Activated T-helper 17 cell treated with anti-CD3 and anti-CD28 coated beads, Interleukin-2, amount 50 U/mL, for 72 hours (primary cell): Measurements from ENCODE around the gene DVL2. TPM values are rescaled to one million over a fixed set of nuclear protein-coding genes. Genes with fewer than 3 reads are reported as not detected.

Source experiments
- ATAC-seq: fragments of 150-1000 bp; cut with Tn5 transposase; replicated peaks from 2 replicates; pipeline ENCODE4 v1.10.0; 2021; ENCODE audit warnings: mild to moderate bottlenecking, moderate library complexity
- H3K27ac Mint-ChIP-seq: one replicate; pipeline ENCODE4 v1.8.0; 2022; ENCODE audit warnings: mixed read lengths
- H3K27me3 Mint-ChIP-seq: one replicate; pipeline ENCODE4 v1.8.0; 2022; ENCODE audit warnings: mixed read lengths
- H3K36me3 Mint-ChIP-seq: one replicate; pipeline ENCODE4 v1.8.0; 2022; ENCODE audit warnings: low read depth, mild to moderate bottlenecking, mixed read lengths
- H3K4me1 Mint-ChIP-seq: one replicate; pipeline ENCODE4 v1.8.0; 2022; ENCODE audit warnings: mixed read lengths
- H3K4me3 Mint-ChIP-seq: one replicate; pipeline ENCODE4 v1.8.0; 2022; ENCODE audit warnings: mild to moderate bottlenecking, mixed read lengths
- H3K9me3 Mint-ChIP-seq: one replicate; pipeline ENCODE4 v1.8.0; 2022; ENCODE audit warnings: mixed read lengths
- total RNA-seq, 2 donors: library from RNA; stranded (reverse); gene quantifications; one replicate each; pipeline ENCODE4 v1.2.3, GENCODE V29; 2022

Gene DVL2
- total RNA-seq, 2 donors from 2014 or later = 49.1 to 77.5 TPM

- Mint-ChIP-seq H3K4me1 (peaks cover 35% of the 10 kb centered on the region), H3K36me3 (peaks cover 6% of the 10 kb centered on the region), H3K27ac (peak overlapping the region; percentile 91), H3K9me3 (no peaks in the 10 kb centered on the region), H3K27me3 (peaks cover 4% of the 10 kb centered on the region), H3K4me3 (peak overlapping the region; percentile 93)
- peak; percentile 11 for ATAC-seq
Measured at GRCh38 chr17:7213895-7214299, 20.4 kb downstream of the DVL2 start.

- Mint-ChIP-seq H3K4me3 (no peak overlapping the region), H3K27ac (no peak overlapping the region), H3K27me3 (peaks cover 4% of the 10 kb centered on the region), H3K4me1 (peaks cover 32% of the 10 kb centered on the region), H3K9me3 (no peaks in the 10 kb centered on the region), H3K36me3 (peaks cover 6% of the 10 kb centered on the region)
- no peak for ATAC-seq
Measured at GRCh38 chr17:7211491-7212273, 22.6 kb downstream of the DVL2 start.

DNA sequence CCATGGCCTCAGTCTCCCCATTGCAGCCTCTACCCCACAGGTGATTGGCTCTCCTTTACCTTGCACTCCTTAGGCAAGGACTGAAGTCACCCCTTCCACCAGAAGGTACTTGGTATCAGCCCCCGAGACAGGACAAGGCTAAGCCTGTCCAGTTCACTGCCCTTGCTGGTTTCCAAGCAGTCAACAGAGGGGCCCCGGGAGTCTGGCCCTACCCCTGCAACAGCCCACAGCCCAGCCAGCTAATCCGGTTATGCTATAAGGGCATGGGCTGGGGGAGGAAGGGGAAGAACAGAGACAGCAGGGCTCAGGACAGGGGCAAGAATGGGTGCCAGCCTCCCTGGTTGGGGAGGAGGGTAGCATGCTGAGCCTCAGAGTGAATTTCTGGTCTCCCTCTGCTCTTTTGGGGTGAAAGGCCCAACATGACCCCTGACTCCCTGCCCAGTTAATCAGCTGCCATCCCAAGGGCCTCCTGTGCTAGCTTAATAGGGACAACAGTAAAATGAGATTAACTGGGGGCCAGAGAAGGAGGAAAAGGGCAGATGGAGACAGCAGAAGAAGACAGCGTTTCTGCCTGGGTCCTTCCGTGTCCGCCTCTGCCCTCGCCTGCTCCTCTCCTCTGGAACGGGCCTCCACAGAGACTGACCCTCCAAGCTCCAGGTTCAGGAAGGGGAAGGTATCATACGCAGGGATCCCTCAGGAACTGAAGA lies 25.4 kb downstream of the DVL2 start:
- Mint-ChIP-seq H3K9me3 (no peaks in the 10 kb centered on the region), H3K36me3 (no peaks in the 10 kb centered on the region), H3K4me1 (peaks cover 34% of the 10 kb centered on the region), H3K4me3 (no peak overlapping the region), H3K27ac (no peak overlapping the region), H3K27me3 (peaks cover 4% of the 10 kb centered on the region)
- ATAC-seq = no peak

- Mint-ChIP-seq H3K4me1 (peaks cover 27% of the 10 kb centered on the region), H3K4me3 (no peak overlapping the region), H3K9me3 (no peaks in the 10 kb centered on the region), H3K27me3 (peaks cover 4% of the 10 kb centered on the region), H3K36me3 (no peaks in the 10 kb centered on the region), H3K27ac (no peak overlapping the region)
- no peak for ATAC-seq
Measured at GRCh38 chr17:7208027-7208571, 26.2 kb downstream of the DVL2 start.

DNA sequence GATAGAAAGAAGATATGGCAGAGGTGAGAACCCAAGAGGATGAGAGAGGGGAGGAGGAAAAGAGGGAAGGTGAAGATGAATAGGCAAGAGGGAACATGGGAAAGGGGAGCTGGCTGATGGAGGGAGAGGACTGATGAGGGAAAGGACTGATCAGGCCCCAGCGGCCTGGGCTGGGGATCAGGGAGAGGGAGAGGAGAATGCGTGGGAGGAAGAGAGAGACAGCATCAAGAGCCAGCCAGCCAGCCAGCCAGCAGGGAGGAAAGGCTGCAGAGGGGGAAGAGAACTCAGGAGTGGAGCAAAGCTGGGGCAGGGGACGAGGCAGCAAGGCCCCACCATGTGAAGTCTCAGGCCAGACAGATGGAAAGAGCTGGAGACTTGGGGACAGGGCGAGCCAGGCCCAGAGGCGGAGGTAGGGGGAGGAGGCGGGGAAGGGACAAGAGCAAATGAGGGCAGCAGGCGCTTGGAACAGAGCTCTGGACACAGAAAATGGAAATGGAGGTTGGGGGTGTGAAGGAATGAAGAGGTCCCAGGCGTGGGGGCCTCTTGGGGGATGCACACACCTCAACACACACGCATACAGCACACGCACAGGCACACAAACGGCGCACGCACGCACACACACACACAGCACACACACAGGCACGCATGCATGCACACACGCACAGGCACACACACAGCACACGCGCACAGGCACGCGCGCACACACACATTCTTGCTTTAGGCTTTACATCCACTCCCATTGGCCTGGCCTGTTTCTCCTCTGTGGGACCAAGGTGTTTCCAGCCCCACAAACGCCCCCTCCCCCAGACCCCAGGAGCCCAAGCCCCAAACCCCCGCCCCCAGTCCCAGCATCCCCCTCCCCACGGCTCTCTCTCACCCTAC lies 27.0 kb downstream of the DVL2 start:
- no peaks in the 10 kb centered on the region for H3K9me3 Mint-ChIP-seq
- peaks cover 4% of the 10 kb centered on the region for H3K27me3 Mint-ChIP-seq
- H3K4me1 Mint-ChIP-seq = peaks cover 27% of the 10 kb centered on the region
- H3K4me3 Mint-ChIP-seq = no peak overlapping the region
- no peaks in the 10 kb centered on the region for H3K36me3 Mint-ChIP-seq
- no peak for ATAC-seq
- H3K27ac Mint-ChIP-seq = peak overlapping the region; percentile 44

DNA sequence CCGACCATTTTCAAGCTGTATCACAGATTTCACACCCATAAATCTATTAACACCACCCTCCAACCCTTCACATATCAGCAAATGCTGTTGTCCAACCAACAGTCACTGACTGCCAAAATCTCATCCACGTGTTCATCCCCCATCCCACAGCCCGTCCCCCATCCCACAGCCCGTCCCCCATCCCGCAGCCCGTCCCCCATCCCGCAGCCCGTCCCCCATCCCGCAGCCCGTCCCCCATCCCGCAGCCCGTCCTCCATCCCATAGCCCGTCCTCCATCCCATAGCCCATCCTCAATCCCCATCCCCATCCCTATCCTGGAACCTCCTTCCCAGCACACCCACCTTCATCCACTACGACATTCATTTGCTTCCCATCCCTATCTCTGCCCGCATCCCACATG lies 28.8 kb downstream of the DVL2 start:
- H3K9me3 Mint-ChIP-seq = no peaks in the 10 kb centered on the region
- peaks cover 27% of the 10 kb centered on the region for H3K4me1 Mint-ChIP-seq
- no peaks in the 10 kb centered on the region for H3K27me3 Mint-ChIP-seq
- H3K36me3 Mint-ChIP-seq = no peaks in the 10 kb centered on the region
- peak overlapping the region; percentile 93 for H3K27ac Mint-ChIP-seq
- ATAC-seq = no peak
- H3K4me3 Mint-ChIP-seq = peak overlapping the region; percentile 84

GRCh38 chr17:7204828-7205461 lies 29.4 kb downstream of the DVL2 start:
- peak; percentile 93 for ATAC-seq
- Mint-ChIP-seq H3K27me3 (no peaks in the 10 kb centered on the region), H3K4me1 (peaks cover 22% of the 10 kb centered on the region), H3K27ac (peak overlapping the region; percentile 93), H3K36me3 (no peaks in the 10 kb centered on the region), H3K9me3 (no peaks in the 10 kb centered on the region), H3K4me3 (peak overlapping the region; percentile 84)

DNA sequence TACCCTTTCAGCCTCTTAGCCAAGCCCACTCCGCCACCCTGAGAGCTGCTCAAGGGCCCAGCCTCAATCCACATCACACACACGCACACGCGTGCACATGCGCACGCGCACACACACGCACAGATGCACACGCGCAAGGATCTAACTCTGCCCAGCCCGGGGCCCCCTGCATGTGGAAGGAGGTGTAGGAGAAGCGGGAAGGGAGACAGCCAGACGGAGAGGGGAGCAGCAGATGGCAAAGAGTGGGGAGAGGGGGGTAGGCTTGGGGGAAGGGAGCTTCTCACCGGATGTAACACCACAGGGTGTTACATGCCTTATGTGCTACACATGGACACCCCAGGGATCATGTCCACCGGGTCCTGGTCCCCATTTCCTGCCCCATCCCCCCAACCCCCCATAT lies 30.0 kb downstream of the DVL2 start:
- ATAC-seq = peak; percentile 2
- peak overlapping the region; percentile 84 for H3K4me3 Mint-ChIP-seq
- H3K27me3 Mint-ChIP-seq = no peaks in the 10 kb centered on the region
- peak overlapping the region; percentile 93 for H3K27ac Mint-ChIP-seq
- peaks cover 22% of the 10 kb centered on the region for H3K4me1 Mint-ChIP-seq
- no peaks in the 10 kb centered on the region for H3K9me3 Mint-ChIP-seq
- no peaks in the 10 kb centered on the region for H3K36me3 Mint-ChIP-seq

GRCh38 chr17:7203391-7203790 lies 30.9 kb downstream of the DVL2 start:
- Mint-ChIP-seq H3K36me3 (no peaks in the 10 kb centered on the region), H3K4me1 (peaks cover 22% of the 10 kb centered on the region), H3K9me3 (no peaks in the 10 kb centered on the region), H3K27me3 (no peaks in the 10 kb centered on the region), H3K4me3 (peak overlapping the region; percentile 84), H3K27ac (peak overlapping the region; percentile 93)
- no peak for ATAC-seq

- ATAC-seq = no peak
- no peak overlapping the region for H3K27ac Mint-ChIP-seq
Measured at GRCh38 chr17:7196651-7197401, 37.5 kb downstream of the DVL2 start.

GRCh38 chr17:7195971-7196370 lies 38.3 kb downstream of the DVL2 start:
- H3K27ac Mint-ChIP-seq = no peak overlapping the region
- H3K4me1 Mint-ChIP-seq = no peaks in the 10 kb centered on the region
- no peaks in the 10 kb centered on the region for H3K36me3 Mint-ChIP-seq
- no peak for ATAC-seq
- no peaks in the 10 kb centered on the region for H3K27me3 Mint-ChIP-seq
- H3K4me3 Mint-ChIP-seq = no peak overlapping the region
- no peaks in the 10 kb centered on the region for H3K9me3 Mint-ChIP-seq

More at GRCh38 chr17:7196651-7197401, 37.5 kb downstream of the DVL2 start:
- Mint-ChIP-seq H3K9me3 (no peaks in the 10 kb centered on the region), H3K27me3 (no peaks in the 10 kb centered on the region), H3K36me3 (no peaks in the 10 kb centered on the region), H3K4me1 (no peaks in the 10 kb centered on the region), H3K4me3 (no peak overlapping the region)

- no peak for ATAC-seq
- H3K4me3 Mint-ChIP-seq = no peak overlapping the region
- no peaks in the 10 kb centered on the region for H3K36me3 Mint-ChIP-seq
- no peaks in the 10 kb centered on the region for H3K27me3 Mint-ChIP-seq
- no peaks in the 10 kb centered on the region for H3K4me1 Mint-ChIP-seq
- no peaks in the 10 kb centered on the region for H3K9me3 Mint-ChIP-seq
- peak overlapping the region; percentile 36 for H3K27ac Mint-ChIP-seq
Measured at GRCh38 chr17:7192271-7192937, 41.9 kb downstream of the DVL2 start.
